HepG2 (cell line): ENCODE results near the gene KLHL7. TPM values are rescaled to one million over a fixed set of nuclear protein-coding genes. Genes with fewer than 3 reads are reported as not detected.

Source experiments
- ATAC-seq: fragments of 200-7000 bp; cut with Tn5 transposase; 3 replicates; pipeline ENCODE4 v1.9.1; 2020; ENCODE audit warnings: mild to moderate bottlenecking, moderate library complexity
- BruUV-seq: library from RNA; stranded (reverse); fragments of 400-500 nt; replicated peaks from 2 replicates; lab custom pipeline; 2021; lab: Mats Ljungman, UMichigan
- CTCF ChIA-PET: fragments of 300-600 bp; formaldehyde crosslinking; extraction: SDS; loops from one replicate; lab custom pipeline; 2021; ENCODE audit warnings: low total read pairs, inconsistent platforms, low intra/inter-chr PET ratio; lab: Yijun Ruan, JAX
- POLR2A ChIA-PET: fragments of 350-600 bp; sonication (Branson Sonifier 250); formaldehyde crosslinking; loops from one replicate; lab custom pipeline; 2020; ENCODE audit warnings: antibody characterized with exemption, inconsistent platforms; lab: Yijun Ruan, JAX
- DNase-seq: peaks from one replicate; pipeline ENCODE4 v3.0.0-alpha.2; 2015; ENCODE audit warnings: low spot score
- FAIRE-seq: peaks from 3 replicates; lab custom pipeline; 2011; peaks lifted over from hg19 to GRCh38; lab: Jason Lieb, UNC
- H2AFZ ChIP-seq: one replicate; pipeline ENCODE4 v1.6.1; 2011; ENCODE audit warnings: low read length, inconsistent platforms
- H3K27ac ChIP-seq: fragments of 300-600 bp; 3 replicates; pipeline ENCODE4 v1.8.0; 2011; ENCODE audit warnings: mixed run types, mild to moderate bottlenecking, mixed read lengths, low read length, inconsistent platforms; ENCODE audit not compliant: insufficient read depth; ENCODE audit errors: extremely low read length
- H3K27me3 ChIP-seq, 2 experiments: fragments of 200-600 bp in 1 of 2; 2 replicates in 1 of 2; 3 replicates in 1 of 2; pipeline versions ENCODE4 v1.6.0 to v1.8.0; 2011; ENCODE audit warnings: low read length in 2 of 2, mild to moderate bottlenecking in 2 of 2, moderate library complexity in 2 of 2, inconsistent platforms in 1 of 2; ENCODE audit not compliant: insufficient read depth in 2 of 2, control insufficient read depth in 1 of 2
- H3K36me3 ChIP-seq, 2 experiments: fragments of 200-600 bp in 1 of 2; replicated peaks in 1 of 2; 2 replicates in 1 of 2; 3 replicates in 1 of 2; pipeline versions ENCODE4 v1.5.1 to v1.8.0; 2011; ENCODE audit warnings: low read length in 2 of 2, inconsistent platforms in 1 of 2; ENCODE audit not compliant: insufficient read depth in 2 of 2, control insufficient read depth in 1 of 2
- H3K4me1 ChIP-seq: 2 replicates; pipeline ENCODE4 v1.5.1; 2012; ENCODE audit warnings: low read length, inconsistent platforms; ENCODE audit not compliant: insufficient read depth
- H3K4me2 ChIP-seq: 2 replicates; pipeline ENCODE4 v1.6.0; 2011; ENCODE audit warnings: low read depth, low read length, inconsistent platforms
- H3K4me3 ChIP-seq, 3 experiments: fragments of 200-600 bp in 1 of 3; sonication (generic), shearing (Covaris generic) in 1 of 3; replicated peaks in 1 of 3; 2 replicates each; pipeline ENCODE4 v1.5.1; 2011 to 2016; ENCODE audit warnings: low read length in 3 of 3, inconsistent platforms in 2 of 3, low read depth in 2 of 3, mild to moderate bottlenecking in 2 of 3, control low read depth in 1 of 3, mixed read lengths in 1 of 3; ENCODE audit not compliant: insufficient read depth in 1 of 3
- H3K79me2 ChIP-seq: one replicate; pipeline ENCODE4 v1.6.1; 2011; ENCODE audit warnings: low read length, inconsistent platforms; ENCODE audit not compliant: insufficient read depth
- H3K9ac ChIP-seq: 2 replicates; pipeline ENCODE4 v1.6.0; 2011; ENCODE audit warnings: mild to moderate bottlenecking, low read depth, low read length, inconsistent platforms; ENCODE audit not compliant: insufficient read depth
- H3K9me3 ChIP-seq: 2 replicates; pipeline ENCODE4 v1.5.1; 2012; ENCODE audit warnings: mild to moderate bottlenecking, low read length
- H4K20me1 ChIP-seq: 2 replicates; pipeline ENCODE4 v1.6.0; 2011; ENCODE audit warnings: inconsistent platforms, mild to moderate bottlenecking, low read length, moderate library complexity; ENCODE audit not compliant: insufficient read depth
- ARNT ChIP-seq: fragments of 450-650 bp; IDR thresholded peaks from 2 replicates; pipeline ENCODE4 v1.6.1; 2017
- DR1 ChIP-seq: sonication (generic); formaldehyde crosslinking; IDR thresholded peaks from 2 replicates; pipeline ENCODE4 v1.8.0; 2021; ENCODE audit warnings: mild to moderate bottlenecking, missing genetic modification reagents, inconsistent platforms
- NCOA2 ChIP-seq: sonication (generic); formaldehyde crosslinking; IDR thresholded peaks from 2 replicates; pipeline ENCODE4 v1.8.0; 2022; ENCODE audit warnings: inconsistent platforms
- RAD21 ChIP-seq: fragments of 450-650 bp; formaldehyde crosslinking; IDR thresholded peaks from 2 replicates; pipeline ENCODE4 v1.5.0; 2020; ENCODE audit warnings: mild to moderate bottlenecking
- SSRP1 ChIP-seq: IDR thresholded peaks from 2 replicates; pipeline ENCODE4 v1.6.1; 2016; ENCODE audit warnings: control low read depth
- ZNF574 ChIP-seq: sonication (generic); formaldehyde crosslinking; IDR thresholded peaks from 2 replicates; pipeline ENCODE4 v1.4.0; 2020; ENCODE audit warnings: missing genetic modification reagents
- ZNF605 ChIP-seq: sonication (generic); formaldehyde crosslinking; IDR thresholded peaks from 2 replicates; pipeline ENCODE4 v1.8.0; 2022; ENCODE audit warnings: mild to moderate bottlenecking, missing genetic modification reagents
- WGBS: methylation state at CpG from one replicate; pipeline ENCODE4 v1.1.6; 2017; ENCODE audit warnings: low lambda C conversion rate; 5-methylcytosine and 5-hydroxymethylcytosine counted together
- in situ Hi-C: cut with HindIII; loops from 2 replicates; pipeline ENCODE4 v1.10.0; 2017; ENCODE audit warnings: low pct_unique_long_range_greater_than_20kb; ENCODE audit not compliant: extremely low pct_ligation_motif_present
- intact Hi-C: fragments of 100-400 bp; cut with micrococcal nuclease; formaldehyde crosslinking; loops from one replicate; pipeline ENCODE4 v1.10.0; 2022; ENCODE audit not compliant: unreplicated experiment
- polyA plus RNA-seq, 8 experiments: library from polyadenylated mRNA; depleted of rRNA in 3 of 8; stranded (reverse) in 7 of 8; unstranded in 1 of 8; fragments of >200 nt; fragmentation: Illumina TruSeq in 4 of 8; extraction: Trizol in 4 of 8; gene quantifications; 2 replicates each; pipeline versions ENCODE4 v1.2.1 to v1.2.3, GENCODE V29; 2011 to 2016; ENCODE audit warnings: low read depth in 4 of 8, missing spikeins in 1 of 8, mixed read lengths in 1 of 8; ENCODE audit not compliant: insufficient read depth in 1 of 8
- total RNA-seq, 5 experiments: library from RNA; depleted of rRNA; stranded (reverse); fragments of >200 nt; fragmentation: Illumina TruSeq; extraction: Trizol; gene quantifications; 2 replicates each; pipeline ENCODE4 v1.2.3, GENCODE V29; 2016; ENCODE audit warnings: low read depth in 1 of 5

KLHL7 gene
- total and polyA plus RNA-seq, 2 of the 13 experiments (the other 11 are each of a cell fraction or from before 2014, with no cell fraction given) = 16.2 to 34.4 TPM

- intact Hi-C loops (no loop called here), in situ Hi-C loops (no loop called here)
- Histone ChIP-seq H3K4me2 (no peak overlapping the region), H3K36me3 (no peaks in the 10 kb centered on the region), H3K4me1 (peaks cover 12% of the 10 kb centered on the region), H3K27me3 (peaks cover 1 to 47% of the 10 kb centered on the region in 2 experiments; a peak in 3 of 5 replicates), H3K27ac (no peak overlapping the region), H3K9me3 (no peaks in the 10 kb centered on the region), H3K4me3 (no peak overlapping the region), H3K79me2 (no peaks in the 10 kb centered on the region), H2AFZ (no peak overlapping the region), H4K20me1 (no peaks in the 10 kb centered on the region), H3K9ac (no peak overlapping the region)
- ATAC-seq = no peak
- BruUV-seq = no TSS peak
- no peak for FAIRE-seq
- DNase-seq = no peak
- CTCF ChIA-PET = no interaction called here
- POLR2A ChIA-PET = no interaction called here
- TF ChIP-seq SSRP1 (CRISPR knock-in tag) = no peak
- no peak for TF ChIP-seq ZNF605
- TF ChIP-seq ZNF574 = no peak
- TF ChIP-seq DR1 (CRISPR knock-in tag) = no peak
- no peak for TF ChIP-seq NCOA2 (CRISPR knock-in tag)
- TF ChIP-seq RAD21 (CRISPR knock-in tag) = no peak
- no peak for TF ChIP-seq ARNT
- 4% methylated on average over 2 of the region's 2 CpGs for WGBS
Measured at GRCh38 chr7:23072922-23073321, 32.7 kb upstream of the KLHL7 start.
